HL-60 (cell line): ENCODE results near the gene MEX3A.
"Not testable (repeated sequence)": the region's sequence is repeated elsewhere in the genome, so short reads cannot be mapped to it uniquely, and the experiment has no call there.

Experiments used
- DNase-seq, 2 experiments: peaks; one replicate each; pipeline ENCODE4 v3.0.0-alpha.2; 2010 to 2020; ENCODE audit warnings: low read depth in 1 of 2, low spot score in 1 of 2
- H3K27ac ChIP-seq: fragments of 250-450 bp; sonication (Bioruptor Pico); replicated peaks from 2 replicates; pipeline ENCODE4 v1.5.1; 2020; ENCODE audit warnings: mild to moderate bottlenecking, moderate library complexity
- H3K27me3 ChIP-seq: fragments of 250-450 bp; sonication (Bioruptor Pico); 2 replicates; pipeline ENCODE4 v1.5.1; 2021; ENCODE audit warnings: mild to moderate bottlenecking, moderate library complexity; ENCODE audit not compliant: insufficient read depth, poor library complexity, severe bottlenecking
- H3K4me3 ChIP-seq: replicated peaks from 2 replicates; pipeline ENCODE4 v1.5.1; 2011; ENCODE audit warnings: mild to moderate bottlenecking, control low read depth, low read length; ENCODE audit not compliant: insufficient read depth
- GABPA ChIP-seq: IDR thresholded peaks from 2 replicates; pipeline ENCODE4 v1.6.1; 2012; ENCODE audit warnings: low read depth
- POLR2AphosphoS5 ChIP-seq: IDR thresholded peaks from 2 replicates; pipeline ENCODE4 v1.6.1; 2012; ENCODE audit warnings: low read depth
- SPI1 ChIP-seq: IDR thresholded peaks from 2 replicates; pipeline ENCODE4 v1.6.1; 2012; ENCODE audit warnings: low read depth, mild to moderate bottlenecking, borderline replicate concordance
- TF ChIP-seq, protein P1 (sequence below): IDR thresholded peaks from one replicate; pipeline ENCODE4 v1.5.1; 2011; ENCODE audit warnings: low read length, control low read depth, inconsistent platforms; ENCODE audit not compliant: insufficient read depth
- TF ChIP-seq, protein P2 (sequence below): IDR thresholded peaks from 2 replicates; pipeline ENCODE4 v1.6.1; 2012; ENCODE audit warnings: low read depth; ENCODE audit not compliant: insufficient replicate concordance

Gene MEX3A

DNA sequence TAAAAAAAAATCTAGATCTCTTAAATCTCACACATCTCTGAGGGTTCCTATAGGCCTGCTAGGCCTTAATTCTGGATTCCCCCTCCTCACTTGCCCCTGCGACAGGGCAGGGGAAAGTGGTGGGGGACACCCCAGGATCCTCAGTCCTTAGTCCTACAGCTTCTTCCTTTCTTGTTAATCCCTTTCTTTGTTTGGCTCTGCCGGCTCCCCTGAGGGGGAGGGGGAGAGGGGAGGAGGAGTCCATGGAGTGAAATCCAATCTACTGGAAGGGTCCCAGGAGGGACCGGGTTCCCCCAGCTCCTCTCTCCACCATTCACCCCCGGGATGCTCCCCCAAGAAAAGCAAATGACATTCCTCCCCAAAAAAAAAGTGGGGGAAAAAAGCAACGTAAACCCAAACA, 8.5 kb downstream of the MEX3A start:
- TF ChIP-seq GABPA (no peak), SPI1 (no peak), POLR2AphosphoS5 (no peak)
- TF ChIP-seq, protein P1, sequence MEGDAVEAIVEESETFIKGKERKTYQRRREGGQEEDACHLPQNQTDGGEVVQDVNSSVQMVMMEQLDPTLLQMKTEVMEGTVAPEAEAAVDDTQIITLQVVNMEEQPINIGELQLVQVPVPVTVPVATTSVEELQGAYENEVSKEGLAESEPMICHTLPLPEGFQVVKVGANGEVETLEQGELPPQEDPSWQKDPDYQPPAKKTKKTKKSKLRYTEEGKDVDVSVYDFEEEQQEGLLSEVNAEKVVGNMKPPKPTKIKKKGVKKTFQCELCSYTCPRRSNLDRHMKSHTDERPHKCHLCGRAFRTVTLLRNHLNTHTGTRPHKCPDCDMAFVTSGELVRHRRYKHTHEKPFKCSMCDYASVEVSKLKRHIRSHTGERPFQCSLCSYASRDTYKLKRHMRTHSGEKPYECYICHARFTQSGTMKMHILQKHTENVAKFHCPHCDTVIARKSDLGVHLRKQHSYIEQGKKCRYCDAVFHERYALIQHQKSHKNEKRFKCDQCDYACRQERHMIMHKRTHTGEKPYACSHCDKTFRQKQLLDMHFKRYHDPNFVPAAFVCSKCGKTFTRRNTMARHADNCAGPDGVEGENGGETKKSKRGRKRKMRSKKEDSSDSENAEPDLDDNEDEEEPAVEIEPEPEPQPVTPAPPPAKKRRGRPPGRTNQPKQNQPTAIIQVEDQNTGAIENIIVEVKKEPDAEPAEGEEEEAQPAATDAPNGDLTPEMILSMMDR = no peak
- TF ChIP-seq, protein P2, sequence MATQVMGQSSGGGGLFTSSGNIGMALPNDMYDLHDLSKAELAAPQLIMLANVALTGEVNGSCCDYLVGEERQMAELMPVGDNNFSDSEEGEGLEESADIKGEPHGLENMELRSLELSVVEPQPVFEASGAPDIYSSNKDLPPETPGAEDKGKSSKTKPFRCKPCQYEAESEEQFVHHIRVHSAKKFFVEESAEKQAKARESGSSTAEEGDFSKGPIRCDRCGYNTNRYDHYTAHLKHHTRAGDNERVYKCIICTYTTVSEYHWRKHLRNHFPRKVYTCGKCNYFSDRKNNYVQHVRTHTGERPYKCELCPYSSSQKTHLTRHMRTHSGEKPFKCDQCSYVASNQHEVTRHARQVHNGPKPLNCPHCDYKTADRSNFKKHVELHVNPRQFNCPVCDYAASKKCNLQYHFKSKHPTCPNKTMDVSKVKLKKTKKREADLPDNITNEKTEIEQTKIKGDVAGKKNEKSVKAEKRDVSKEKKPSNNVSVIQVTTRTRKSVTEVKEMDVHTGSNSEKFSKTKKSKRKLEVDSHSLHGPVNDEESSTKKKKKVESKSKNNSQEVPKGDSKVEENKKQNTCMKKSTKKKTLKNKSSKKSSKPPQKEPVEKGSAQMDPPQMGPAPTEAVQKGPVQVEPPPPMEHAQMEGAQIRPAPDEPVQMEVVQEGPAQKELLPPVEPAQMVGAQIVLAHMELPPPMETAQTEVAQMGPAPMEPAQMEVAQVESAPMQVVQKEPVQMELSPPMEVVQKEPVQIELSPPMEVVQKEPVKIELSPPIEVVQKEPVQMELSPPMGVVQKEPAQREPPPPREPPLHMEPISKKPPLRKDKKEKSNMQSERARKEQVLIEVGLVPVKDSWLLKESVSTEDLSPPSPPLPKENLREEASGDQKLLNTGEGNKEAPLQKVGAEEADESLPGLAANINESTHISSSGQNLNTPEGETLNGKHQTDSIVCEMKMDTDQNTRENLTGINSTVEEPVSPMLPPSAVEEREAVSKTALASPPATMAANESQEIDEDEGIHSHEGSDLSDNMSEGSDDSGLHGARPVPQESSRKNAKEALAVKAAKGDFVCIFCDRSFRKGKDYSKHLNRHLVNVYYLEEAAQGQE = no peak
- Histone ChIP-seq H3K4me3 (no peak overlapping the region), H3K27me3 (no peaks in the 10 kb centered on the region), H3K27ac (no peak overlapping the region)
- DNase-seq = no peak

DNA sequence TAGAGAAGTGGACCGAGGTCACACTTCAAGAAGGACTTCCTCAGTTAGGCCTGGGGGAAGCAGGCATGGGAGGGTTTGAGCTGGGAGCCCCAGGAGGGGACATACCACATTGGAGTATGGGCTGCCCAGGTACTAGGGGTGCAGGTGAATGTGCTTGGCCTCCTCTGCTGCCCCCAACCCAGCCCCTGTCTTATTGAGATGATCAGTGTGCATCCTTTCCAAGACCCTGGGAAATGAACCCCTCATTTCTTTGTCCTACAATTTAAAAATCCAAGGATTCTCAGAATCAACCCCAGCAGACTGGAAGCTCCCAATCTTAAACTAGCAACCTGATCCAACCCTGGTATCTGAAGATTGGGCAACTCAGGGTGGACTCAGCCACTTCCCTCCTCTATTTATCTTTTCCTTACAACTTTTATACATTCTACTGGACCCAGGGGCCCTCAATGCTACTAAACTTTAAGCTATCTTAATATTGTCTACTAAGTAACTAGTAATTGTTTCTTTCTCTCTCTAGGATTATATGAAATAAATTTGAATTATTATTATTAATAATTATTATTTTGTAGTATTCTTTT, 9.1 kb downstream of the MEX3A start:
- TF ChIP-seq, protein P1 = no peak
- TF ChIP-seq POLR2AphosphoS5 (no peak), SPI1 (no peak; the same call in 1 of the 2 replicates), GABPA (no peak)
- TF ChIP-seq, protein P2 = no peak
- Histone ChIP-seq H3K4me3 (no peak overlapping the region), H3K27me3 (no peaks in the 10 kb centered on the region), H3K27ac (no peak overlapping the region)
- no peak for DNase-seq

DNA sequence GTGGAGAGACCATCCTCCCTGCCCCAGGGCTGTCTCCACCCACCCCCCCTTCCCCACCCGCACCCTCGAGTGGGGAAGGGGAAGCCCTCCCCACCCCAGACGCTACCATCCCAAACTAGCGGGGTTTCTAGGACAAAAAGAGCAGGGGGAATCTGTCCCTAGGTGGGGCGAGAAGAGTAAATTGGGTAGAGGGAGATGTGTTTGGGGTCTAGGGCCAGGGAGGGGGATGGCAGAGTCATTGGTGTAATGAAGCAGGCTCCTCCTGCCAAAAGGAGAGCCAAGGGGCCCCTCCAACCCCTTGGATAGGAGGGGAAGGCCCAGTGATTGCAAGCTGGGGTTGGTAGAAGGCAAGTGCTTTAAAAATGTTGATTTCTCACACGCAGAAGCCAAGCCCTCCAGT, 10.0 kb downstream of the MEX3A start:
- H3K27ac ChIP-seq = no peak overlapping the region
- H3K4me3 ChIP-seq = no peak overlapping the region
- no peak for DNase-seq
- H3K27me3 ChIP-seq = no peaks in the 10 kb centered on the region
- TF ChIP-seq, protein P1 = no peak
- no peak for TF ChIP-seq GABPA
- no peak for TF ChIP-seq POLR2AphosphoS5
- TF ChIP-seq, protein P2 = no peak
- no peak for TF ChIP-seq SPI1

DNA sequence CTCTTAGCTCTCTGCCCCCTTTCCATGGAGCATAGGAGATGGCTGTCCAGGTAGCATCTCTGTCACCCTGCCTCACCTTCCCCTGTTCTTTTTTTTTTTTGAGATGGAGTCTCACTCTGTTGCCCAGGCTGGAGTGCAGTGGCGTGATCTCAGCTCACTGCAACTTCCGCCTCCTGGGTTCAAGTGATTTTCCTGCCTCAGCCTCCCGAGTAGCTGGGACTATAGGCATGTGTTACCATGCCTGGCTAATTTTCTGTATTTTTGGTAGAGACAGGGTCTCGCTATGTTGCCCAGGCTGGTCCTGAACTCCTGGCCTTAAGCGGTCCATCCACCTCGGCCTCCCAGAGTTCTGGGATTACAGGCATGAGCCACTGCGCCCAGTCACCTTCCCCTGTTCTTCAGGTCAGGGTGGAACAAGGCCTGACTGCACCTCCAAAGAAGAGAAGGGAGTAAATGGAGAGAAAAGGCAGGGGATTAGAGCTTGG, 10.9 kb downstream of the MEX3A start:
- H3K4me3 ChIP-seq, DNase-seq, H3K27ac ChIP-seq, H3K27me3 ChIP-seq: not testable (repeated sequence)
